ENCODE measurements around the gene SDF2L1.

Gene SDF2L1

GRCh38 chr22:21622011-21622918 lies 19.8 kb upstream of the SDF2L1 start:
- DNase-seq = no peak

DNA sequence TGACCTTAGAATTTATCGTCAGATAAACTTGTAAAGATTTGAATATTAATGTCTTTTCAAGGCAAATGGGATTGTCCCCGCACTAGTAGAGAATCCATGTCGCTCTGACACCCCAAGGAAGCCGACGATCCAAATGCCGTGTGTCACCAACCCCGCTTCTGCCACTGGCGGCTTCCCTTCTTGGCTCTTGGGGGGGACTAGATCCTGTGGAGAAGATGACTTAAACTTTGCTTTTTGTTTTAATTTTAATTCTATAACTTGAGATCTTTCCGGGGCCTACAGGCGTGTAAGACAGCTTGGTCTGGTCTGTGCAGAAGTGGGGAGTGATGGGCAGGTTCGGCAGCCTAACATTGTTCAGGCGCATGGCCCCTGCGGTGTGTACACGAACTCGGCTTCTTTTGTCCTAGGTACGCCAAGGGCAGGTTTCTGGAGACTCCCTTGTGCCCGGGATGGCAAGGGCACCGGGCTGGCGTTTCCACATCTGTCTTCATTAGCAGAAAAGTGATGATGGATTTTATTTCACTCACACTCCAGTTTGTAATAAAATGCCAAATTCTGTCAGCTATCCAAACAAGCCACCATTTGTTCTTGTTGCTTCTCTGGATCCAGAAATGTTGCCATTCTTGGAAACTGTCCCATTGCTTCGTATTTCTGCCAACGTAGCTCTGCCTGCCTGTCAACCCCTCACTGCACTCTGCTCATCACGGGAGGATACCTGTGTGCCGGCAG lies 19.0 kb upstream of the SDF2L1 start:
- no peak for DNase-seq

DNA sequence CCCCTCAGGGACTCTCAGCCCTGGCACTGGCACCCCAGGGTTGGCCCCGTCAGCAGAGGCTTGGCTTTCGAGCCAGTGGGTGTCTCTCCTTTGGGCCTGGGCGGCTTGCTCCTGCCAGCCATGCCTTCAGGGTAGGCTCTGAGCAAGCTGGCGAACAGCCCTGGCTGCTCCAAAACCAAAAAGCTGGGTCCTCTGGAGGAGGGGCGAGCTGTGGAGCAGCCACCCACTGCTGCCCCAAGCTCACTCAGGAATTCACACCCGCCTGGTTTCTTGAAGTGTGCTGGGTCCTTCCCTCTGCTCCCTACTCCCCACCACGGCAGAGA lies 18.5 kb upstream of the SDF2L1 start:
- no peak for DNase-seq

GRCh38 chr22:21624120-21624879 lies 17.8 kb upstream of the SDF2L1 start:
- peak in 1 of 2 experiments; percentile 16 for DNase-seq

GRCh38 chr22:21624880-21625791 lies 17.0 kb upstream of the SDF2L1 start:
- DNase-seq = no peak

DNA sequence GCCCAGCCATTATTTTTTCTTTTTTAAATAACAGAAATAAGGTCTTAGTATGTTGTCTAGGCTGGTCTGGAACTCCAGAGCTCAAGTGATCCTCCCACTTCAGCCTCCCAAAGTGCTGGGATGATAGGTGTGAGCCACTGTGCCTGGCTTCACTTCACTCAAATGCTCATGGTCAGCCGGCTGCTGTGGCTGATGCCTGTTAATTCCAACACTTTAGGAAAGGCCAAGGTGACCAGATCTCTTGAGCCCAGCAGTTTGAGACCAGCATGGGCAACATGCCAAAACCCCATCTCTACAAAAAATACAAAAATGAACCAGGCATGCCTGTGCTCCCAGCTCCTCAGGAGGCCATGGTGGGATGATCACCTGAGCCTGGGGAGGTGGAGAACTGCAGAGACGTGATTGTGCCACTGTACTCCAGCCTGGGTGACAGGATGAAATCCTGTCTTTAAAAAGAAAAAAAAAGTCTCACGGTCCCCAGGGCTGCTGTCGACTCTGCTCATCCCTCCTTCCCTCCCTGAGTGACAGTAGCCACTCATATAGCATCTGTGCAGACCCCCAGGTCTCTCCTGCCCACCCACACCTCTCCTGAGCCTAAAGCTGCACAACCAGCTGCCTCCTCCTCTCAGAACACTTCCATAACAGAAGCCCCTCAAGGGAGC lies 15.9 kb upstream of the SDF2L1 start:
- peak; percentile 43 to 73 for DNase-seq

DNA sequence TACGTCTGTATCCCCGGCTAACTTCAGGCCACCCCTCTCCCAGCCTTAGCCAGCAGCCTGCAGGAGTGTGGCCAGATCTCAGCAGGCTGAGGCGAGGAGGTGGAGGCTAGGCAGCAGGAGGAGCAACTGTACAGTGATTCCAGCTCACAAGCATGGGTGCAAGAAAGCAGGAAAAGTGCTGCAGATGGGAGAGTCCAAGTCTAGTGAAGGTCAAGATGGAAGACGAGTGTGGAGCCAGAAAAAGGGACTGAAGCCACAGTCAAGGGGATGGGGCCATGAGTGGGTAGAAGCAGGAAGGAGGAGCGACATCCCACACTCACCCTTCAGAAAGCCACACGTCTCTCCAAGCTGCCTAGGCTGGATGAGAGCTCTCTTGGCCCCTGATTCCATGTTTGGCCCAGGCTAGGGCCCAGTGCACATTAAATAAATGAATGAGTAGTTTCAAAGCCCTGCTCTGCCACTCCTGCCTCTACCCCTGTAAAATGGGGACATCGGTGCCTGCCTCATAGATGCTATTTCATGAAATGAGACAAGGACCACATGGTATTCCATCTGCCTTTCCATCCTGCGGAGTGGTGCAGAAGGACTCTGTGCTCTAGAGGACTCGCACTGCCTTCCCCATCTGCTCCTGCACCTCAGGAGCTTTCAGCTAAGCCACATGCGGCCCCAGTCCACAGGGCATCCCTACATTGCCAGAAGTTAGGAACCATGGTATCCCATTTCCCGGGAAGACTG lies 15.2 kb upstream of the SDF2L1 start:
- peak; percentile 91 to 96 for DNase-seq

GRCh38 chr22:21628386-21629254 lies 13.5 kb upstream of the SDF2L1 start:
- DNase-seq = peak in 1 of 2 experiments; percentile 27

GRCh38 chr22:21629255-21630149 lies 12.6 kb upstream of the SDF2L1 start, which contains the start of gene YDJC:
YDJC (minus strand) TSS chr22:21630022; CDS start chr22:21630014, 8 bp downstream.
- peak; percentile 88 to 93 for DNase-seq

GRCh38 chr22:21631025-21631424 lies 11.1 kb upstream of the SDF2L1 start:
- DNase-seq = no peak

GRCh38 chr22:21632237-21632895 lies 9.7 kb upstream of the SDF2L1 start, which contains the start of gene CCDC116:
CCDC116 (plus strand) TSS chr22:21632760; CDS start chr22:21633182, 422 bp downstream.
- DNase-seq = no peak

DNA sequence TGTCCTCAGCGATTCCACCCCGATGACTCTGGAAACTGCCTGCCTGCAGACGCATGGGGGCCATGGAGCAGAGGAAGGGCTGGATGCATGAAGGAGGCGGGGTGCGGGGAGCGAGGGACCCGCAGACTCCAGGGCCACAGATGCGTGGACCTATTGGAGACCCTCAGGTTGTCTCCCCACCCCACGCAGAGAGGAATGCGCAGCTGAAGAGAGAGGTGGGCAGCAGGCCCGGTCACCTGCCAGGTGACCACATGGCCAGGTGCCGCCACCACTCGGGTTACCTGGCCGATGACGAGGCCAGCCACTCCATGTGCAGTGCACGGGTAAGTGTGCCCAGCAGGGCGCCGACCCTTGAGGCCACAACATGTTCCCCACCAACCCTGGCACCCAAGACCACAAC lies 9.2 kb upstream of the SDF2L1 start:
- no peak for DNase-seq

DNA sequence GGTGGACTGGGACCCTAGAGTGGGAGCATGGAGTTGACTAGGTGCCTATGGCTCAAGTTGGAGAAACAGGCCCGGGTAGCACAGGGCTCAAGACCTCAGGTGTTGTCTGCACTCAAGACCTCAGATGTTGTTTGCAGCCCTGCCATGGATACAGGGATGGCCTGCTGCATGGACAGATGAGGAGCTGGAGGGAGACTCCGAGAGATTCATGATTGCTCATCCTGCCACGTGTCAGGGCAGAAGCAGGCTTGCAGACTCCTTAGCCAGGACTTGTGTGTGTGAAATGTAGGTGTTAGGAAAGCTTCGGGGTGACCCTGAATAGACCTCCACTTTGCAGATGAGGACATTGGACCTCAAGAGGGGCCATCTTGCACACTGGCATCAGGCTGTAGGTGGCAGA lies 8.6 kb upstream of the SDF2L1 start:
- DNase-seq = no peak

GRCh38 chr22:21634081-21634480 lies 8.0 kb upstream of the SDF2L1 start:
- DNase-seq = no peak

DNA sequence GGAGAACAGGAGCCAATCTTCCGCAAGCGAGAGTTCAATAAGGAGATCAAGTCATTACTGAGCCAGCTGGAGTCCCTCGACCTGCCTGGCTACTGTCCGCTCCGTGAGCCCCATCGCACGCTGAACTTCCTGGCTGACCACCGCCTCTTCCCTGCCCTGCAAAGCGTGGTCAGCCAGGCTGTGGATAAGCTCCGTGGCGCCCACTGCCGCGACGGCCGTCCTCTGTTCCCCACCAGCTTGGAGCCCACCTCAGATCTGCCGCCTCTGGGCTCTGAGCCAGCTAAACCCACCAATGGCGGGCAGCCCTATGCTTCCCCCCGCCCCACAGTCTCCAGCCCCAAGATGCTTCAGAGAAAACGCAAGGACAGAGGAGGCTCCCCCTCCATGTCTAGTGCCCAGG lies 7.3 kb upstream of the SDF2L1 start:
- DNase-seq = no peak

- no peak for DNase-seq
Measured at GRCh38 chr22:21635771-21636510, 6.2 kb upstream of the SDF2L1 start.

DNA sequence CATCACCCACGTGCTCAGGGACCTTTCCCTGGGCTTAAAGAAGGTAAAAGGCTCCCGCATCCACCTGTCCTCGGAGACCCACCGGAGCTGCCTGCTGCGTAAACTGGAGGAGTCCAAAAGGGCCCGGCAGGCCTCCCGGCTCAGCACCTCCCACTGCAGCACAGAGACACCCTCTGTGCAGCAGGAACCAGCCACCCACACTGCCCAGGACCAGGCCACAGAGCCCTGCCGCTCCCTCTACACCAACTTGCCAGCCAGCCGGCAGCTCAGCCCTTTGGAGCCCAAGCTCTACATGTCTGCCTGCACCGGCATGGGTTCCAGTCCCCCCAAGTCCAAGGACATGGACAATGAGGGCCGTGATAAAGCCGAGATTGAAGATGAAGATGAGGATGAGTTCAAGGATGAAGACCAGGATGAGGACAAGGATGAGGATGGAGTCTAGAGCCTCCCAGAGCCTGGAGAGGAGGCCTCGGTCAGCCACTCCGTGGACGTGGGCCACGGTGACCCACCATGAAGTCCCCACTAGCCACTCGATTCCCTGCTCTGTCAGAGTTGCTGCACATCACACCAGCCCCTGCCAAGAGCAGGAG lies 5.4 kb upstream of the SDF2L1 start:
- no peak for DNase-seq
